Large intestine (tissue), 3 donors: ENCODE results near the gene WNT9A. TPM values are rescaled to one million over a fixed set of nuclear protein-coding genes. Genes with fewer than 3 reads are reported as not detected.

Experiments
- DNase-seq, 2 donors: peaks; one replicate each; pipeline versions ENCODE4 v3.0.0 to v3.0.0-alpha.2; 2013
- H3K27ac ChIP-seq: one replicate; pipeline ENCODE4 v1.5.1; 2013; ENCODE audit warnings: low read length
- H3K27me3 ChIP-seq: 2 replicates; pipeline ENCODE4 v1.6.1; 2013; ENCODE audit warnings: low read length; ENCODE audit not compliant: control insufficient read depth, insufficient read depth
- H3K36me3 ChIP-seq: 2 replicates; pipeline ENCODE4 v1.6.1; 2013; ENCODE audit warnings: low read length; ENCODE audit not compliant: control insufficient read depth, insufficient read depth
- H3K4me1 ChIP-seq: one replicate; pipeline ENCODE4 v1.6.1; 2013; ENCODE audit warnings: low read length; ENCODE audit not compliant: control insufficient read depth, insufficient read depth
- H3K4me3 ChIP-seq: one replicate; pipeline ENCODE4 v1.5.1; 2013; ENCODE audit warnings: low read length
- H3K9me3 ChIP-seq: one replicate; pipeline ENCODE4 v1.6.1; 2013; ENCODE audit warnings: mild to moderate bottlenecking, low read depth, low read length, moderate library complexity; ENCODE audit not compliant: control insufficient read depth
- WGBS: methylation state at CpG from one replicate; pipeline ENCODE4 v1.1.5; 2013; ENCODE audit warnings: low lambda C conversion rate; ENCODE audit not compliant: insufficient coverage; 5-methylcytosine and 5-hydroxymethylcytosine counted together
- polyA plus RNA-seq: library from polyadenylated mRNA; unstranded; fragments of 120-200 nt; gene quantifications from one replicate; pipeline ENCODE4 v1.2.1, GENCODE V29; 2013

The WNT9A gene
- polyA plus RNA-seq, 1 donor = 5.1 TPM

DNA sequence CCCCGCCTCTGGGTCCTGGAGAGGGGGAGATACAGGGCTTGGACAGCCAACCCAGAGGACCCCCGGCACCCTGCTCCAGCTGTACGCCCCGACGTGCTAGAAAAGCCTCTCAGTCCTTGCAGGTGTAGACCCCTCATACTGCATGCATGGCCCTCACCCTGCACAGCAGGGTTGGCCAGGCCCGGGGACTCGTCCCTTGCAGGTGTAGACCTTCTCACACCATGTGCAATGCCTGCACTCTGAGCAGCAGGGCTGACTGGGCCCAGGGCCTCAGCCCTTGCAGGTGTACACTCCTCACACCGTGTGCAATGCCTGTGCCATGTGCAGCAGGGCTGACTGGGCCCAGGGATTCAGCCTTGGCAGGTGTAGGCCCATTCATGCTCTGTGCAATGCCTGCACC is 26.8 kb downstream of the WNT9A start:
- Histone ChIP-seq H3K27ac (no peak overlapping the region), H3K4me1 (peaks cover under 1% of the 10 kb centered on the region), H3K27me3 (no peaks in the 10 kb centered on the region), H3K36me3 (no peaks in the 10 kb centered on the region), H3K9me3 (no peaks in the 10 kb centered on the region), H3K4me3 (no peak overlapping the region)
- WGBS = no CpG with 5 or more reads among the region's 8 CpGs
- no peak for DNase-seq

- Histone ChIP-seq H3K4me3 (no peak overlapping the region), H3K9me3 (no peaks in the 10 kb centered on the region), H3K27ac (no peak overlapping the region), H3K27me3 (no peaks in the 10 kb centered on the region), H3K4me1 (peaks cover 3% of the 10 kb centered on the region), H3K36me3 (no peaks in the 10 kb centered on the region)
- WGBS = no CpG with 5 or more reads among the region's 11 CpGs
- DNase-seq = no peak
Observed at GRCh38 chr1:227920426-227920825, 27.3 kb downstream of the WNT9A start.

GRCh38 chr1:227919906-227920305 is 27.8 kb downstream of the WNT9A start:
- H3K4me1 ChIP-seq = peaks cover 3% of the 10 kb centered on the region
- H3K9me3 ChIP-seq = no peaks in the 10 kb centered on the region
- H3K36me3 ChIP-seq = no peaks in the 10 kb centered on the region
- no peaks in the 10 kb centered on the region for H3K27me3 ChIP-seq
- DNase-seq = no peak
- no peak overlapping the region for H3K4me3 ChIP-seq
- H3K27ac ChIP-seq = no peak overlapping the region
- WGBS = no CpG with 5 or more reads among the region's 12 CpGs

DNA sequence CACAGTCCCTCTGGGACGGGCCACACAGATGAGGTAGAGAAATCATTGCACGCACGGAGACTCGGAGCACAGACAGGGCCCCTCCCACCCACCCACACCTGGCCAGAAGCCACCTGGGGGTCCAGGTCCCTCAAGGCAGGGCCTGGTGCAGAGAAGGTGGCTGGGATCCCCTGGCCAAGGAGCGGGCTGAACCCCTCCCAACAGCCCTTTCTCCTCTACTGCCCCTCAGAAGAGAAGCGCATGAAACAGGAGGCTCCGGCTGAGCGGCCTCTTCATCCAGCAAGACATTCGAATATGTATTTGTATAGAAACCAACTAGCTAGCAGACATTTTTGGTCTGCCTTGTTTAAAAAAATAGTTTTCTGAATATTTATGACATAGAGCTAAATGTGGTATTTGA is 29.0 kb downstream of the WNT9A start:
- WGBS = 100% methylated on average over 1 of the region's 9 CpGs
- Histone ChIP-seq H3K4me1 (peaks cover 3% of the 10 kb centered on the region), H3K9me3 (no peaks in the 10 kb centered on the region), H3K27me3 (no peaks in the 10 kb centered on the region), H3K27ac (no peak overlapping the region), H3K4me3 (no peak overlapping the region), H3K36me3 (no peaks in the 10 kb centered on the region)
- DNase-seq = no peak

DNA sequence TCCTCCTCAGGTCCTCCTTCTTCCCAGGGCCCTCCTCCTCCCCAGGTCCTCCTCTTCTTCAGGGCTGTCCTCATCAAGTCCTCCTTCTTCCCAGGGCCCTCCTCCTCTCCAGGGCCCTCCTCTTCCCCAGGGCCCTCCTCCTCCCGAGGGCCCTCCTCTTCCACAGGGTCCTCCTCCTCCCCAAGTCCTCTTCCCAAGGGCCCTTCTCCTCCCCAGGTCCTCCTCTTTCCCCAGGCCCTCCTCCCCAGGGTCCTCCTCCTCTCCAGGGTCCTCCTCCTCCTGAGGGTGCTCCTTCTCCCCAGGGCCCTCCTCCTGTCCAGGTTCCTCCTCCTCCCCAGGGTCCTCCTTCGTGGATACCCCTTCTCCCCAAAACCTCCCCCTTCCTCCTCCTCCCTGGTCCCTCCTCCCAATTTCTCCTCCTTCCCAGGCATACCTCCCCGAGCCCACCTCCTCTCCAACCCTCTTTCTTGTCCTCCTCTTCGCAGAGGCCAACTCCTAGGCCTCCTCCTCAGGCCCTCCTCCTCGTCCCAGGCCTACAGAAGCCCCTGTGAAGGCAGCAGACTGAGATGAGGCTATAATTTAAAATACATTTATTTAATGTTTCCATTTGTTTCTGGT is 29.5 kb downstream of the WNT9A start:
- WGBS = 75% methylated on average over 1 of the region's 5 CpGs
- peaks cover 7% of the 10 kb centered on the region for H3K4me1 ChIP-seq
- H3K27me3 ChIP-seq = no peaks in the 10 kb centered on the region
- no peaks in the 10 kb centered on the region for H3K9me3 ChIP-seq
- DNase-seq = no peak
- no peak overlapping the region for H3K4me3 ChIP-seq
- H3K36me3 ChIP-seq = no peaks in the 10 kb centered on the region
- H3K27ac ChIP-seq = no peak overlapping the region

- no peaks in the 10 kb centered on the region for H3K27me3 ChIP-seq
- H3K36me3 ChIP-seq = no peaks in the 10 kb centered on the region
- no peak overlapping the region for H3K4me3 ChIP-seq
- no peak for DNase-seq
- WGBS = no CpG with 5 or more reads among the region's 15 CpGs
- H3K27ac ChIP-seq = no peak overlapping the region
- H3K9me3 ChIP-seq = no peaks in the 10 kb centered on the region
- H3K4me1 ChIP-seq = peaks cover 8% of the 10 kb centered on the region
Observed at GRCh38 chr1:227917081-227917950, 30.4 kb downstream of the WNT9A start.

- DNase-seq = no peak
- Histone ChIP-seq H3K9me3 (no peaks in the 10 kb centered on the region), H3K36me3 (no peaks in the 10 kb centered on the region), H3K4me1 (peaks cover 8% of the 10 kb centered on the region), H3K27ac (no peak overlapping the region), H3K27me3 (no peaks in the 10 kb centered on the region), H3K4me3 (no peak overlapping the region)
- no CpG with 5 or more reads among the region's 4 CpGs for WGBS
Observed at GRCh38 chr1:227916655-227917054, 31.1 kb downstream of the WNT9A start.

DNA sequence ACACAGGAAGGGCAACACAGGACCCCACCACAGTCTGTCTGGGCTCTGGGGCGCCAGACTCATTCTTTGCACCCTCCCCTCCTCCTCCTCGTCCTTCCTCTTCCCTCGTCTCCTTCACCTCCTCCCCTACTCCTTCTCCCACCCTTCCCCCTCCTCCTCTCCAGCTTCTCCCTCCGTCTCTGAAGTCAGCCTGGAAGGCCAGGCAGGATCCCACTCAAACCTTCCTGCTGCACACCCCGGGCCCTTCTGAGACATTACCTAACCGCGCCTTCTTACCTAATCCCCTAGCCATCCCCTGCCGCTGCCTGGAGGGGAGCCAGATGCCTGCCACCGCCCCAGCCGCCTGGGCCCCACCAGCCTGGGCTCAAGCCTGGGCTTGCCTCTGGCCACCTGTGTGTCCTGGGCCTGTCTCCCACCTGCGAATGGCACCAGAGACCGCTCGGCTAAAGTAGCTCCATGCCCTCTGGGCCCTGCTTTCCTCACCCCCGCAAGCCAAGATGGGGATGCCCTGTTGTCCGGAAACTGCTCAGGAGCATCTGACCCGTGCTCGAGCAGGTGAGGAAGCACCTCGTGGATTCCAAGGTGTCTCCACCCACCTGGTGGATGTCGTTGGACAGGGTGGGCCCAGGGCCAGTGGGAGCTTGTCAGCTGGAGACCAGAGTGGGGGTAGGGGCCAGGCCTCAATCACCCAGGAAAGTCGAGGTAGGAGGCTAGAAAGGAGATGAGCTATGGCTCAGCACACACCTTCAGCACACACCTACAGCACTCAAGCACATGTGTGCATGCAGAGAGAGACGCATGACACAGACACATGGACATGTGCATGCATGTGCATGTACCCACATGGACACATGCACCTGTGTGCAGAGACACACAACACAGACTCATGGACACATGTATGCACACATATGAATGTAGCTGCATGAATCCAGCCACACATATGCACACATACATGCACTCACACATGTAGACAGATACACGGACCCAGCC is 31.9 kb downstream of the WNT9A start:
- H3K27ac ChIP-seq = no peak overlapping the region
- 70% methylated on average over 2 of the region's 22 CpGs for WGBS
- DNase-seq = no peak
- H3K27me3 ChIP-seq = no peaks in the 10 kb centered on the region
- peaks cover 9% of the 10 kb centered on the region for H3K4me1 ChIP-seq
- H3K9me3 ChIP-seq = no peaks in the 10 kb centered on the region
- H3K4me3 ChIP-seq = no peak overlapping the region
- no peaks in the 10 kb centered on the region for H3K36me3 ChIP-seq

GRCh38 chr1:227914801-227915563 is 32.8 kb downstream of the WNT9A start:
- no peak for DNase-seq
- Histone ChIP-seq H3K27me3 (no peaks in the 10 kb centered on the region), H3K4me1 (peaks cover 18% of the 10 kb centered on the region), H3K9me3 (no peaks in the 10 kb centered on the region), H3K27ac (peak overlapping the region; percentile 12), H3K36me3 (no peaks in the 10 kb centered on the region), H3K4me3 (no peak overlapping the region)
- no CpG with 5 or more reads among the region's 7 CpGs for WGBS
